ENCODE data around the gene ZHX3.

GRCh38 chr20:41214202-41214601 is 103.3 kb downstream of the ZHX3 start:
- TF ChIP-seq CTCF (IDR thresholded peaks at IDR 0.05) (no peak), POLR2A (IDR thresholded peaks at IDR 0.05; ENCODE audit: low read depth) (no peak)

Data from esophagus muscularis mucosa (tissue), 3 donors.